ENCODE measurements around the gene DHRS7B.

GRCh38 chr17:21214015-21214776 lies 87.4 kb downstream of the DHRS7B start, which contains the start of gene TMEM11:
- TF ChIP-seq, protein P1, sequence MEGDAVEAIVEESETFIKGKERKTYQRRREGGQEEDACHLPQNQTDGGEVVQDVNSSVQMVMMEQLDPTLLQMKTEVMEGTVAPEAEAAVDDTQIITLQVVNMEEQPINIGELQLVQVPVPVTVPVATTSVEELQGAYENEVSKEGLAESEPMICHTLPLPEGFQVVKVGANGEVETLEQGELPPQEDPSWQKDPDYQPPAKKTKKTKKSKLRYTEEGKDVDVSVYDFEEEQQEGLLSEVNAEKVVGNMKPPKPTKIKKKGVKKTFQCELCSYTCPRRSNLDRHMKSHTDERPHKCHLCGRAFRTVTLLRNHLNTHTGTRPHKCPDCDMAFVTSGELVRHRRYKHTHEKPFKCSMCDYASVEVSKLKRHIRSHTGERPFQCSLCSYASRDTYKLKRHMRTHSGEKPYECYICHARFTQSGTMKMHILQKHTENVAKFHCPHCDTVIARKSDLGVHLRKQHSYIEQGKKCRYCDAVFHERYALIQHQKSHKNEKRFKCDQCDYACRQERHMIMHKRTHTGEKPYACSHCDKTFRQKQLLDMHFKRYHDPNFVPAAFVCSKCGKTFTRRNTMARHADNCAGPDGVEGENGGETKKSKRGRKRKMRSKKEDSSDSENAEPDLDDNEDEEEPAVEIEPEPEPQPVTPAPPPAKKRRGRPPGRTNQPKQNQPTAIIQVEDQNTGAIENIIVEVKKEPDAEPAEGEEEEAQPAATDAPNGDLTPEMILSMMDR (IDR thresholded peaks at IDR 0.05): peak in 5 of 12 donors; percentile 16 to 42 (median 29)
- peak in 1 of 2 donors; percentile 70 for TF ChIP-seq POLR2A (IDR thresholded peaks at IDR 0.05)

All from heart left ventricle (tissue), 13 donors.